ENCODE data around the gene TPGS1. TPM values are rescaled to one million over a fixed set of nuclear protein-coding genes. Genes with fewer than 3 reads are reported as not detected.

TPGS1 gene
- total and polyA plus RNA-seq, 2 donors from 2014 or later = 17.9 to 23.1 TPM

GRCh38 chr19:522726-523125 lies 15.4 kb downstream of the TPGS1 start:
- H3K9me3 ChIP-seq (ENCODE audit: control insufficient read depth in 2 of 3, insufficient read depth in 1 of 3, low read length in 3 of 3) = no peaks in the 10 kb centered on the region
- TF ChIP-seq CTCF (IDR thresholded peaks at IDR 0.05; ENCODE audit: borderline replicate concordance, extremely low read depth, insufficient read depth) = no peak
- FAIRE-seq (no peak), DNase-seq (no peak)
- no peaks in the 10 kb centered on the region for H3K4me1 ChIP-seq (ENCODE audit: control insufficient read depth in 2 of 3, insufficient read depth in 2 of 3, low read depth in 1 of 3, low read length in 3 of 3)
- H3K9ac ChIP-seq (ENCODE audit: low read length in 3 of 3) = no peak overlapping the region
- H3K36me3 ChIP-seq (ENCODE audit: control insufficient read depth in 2 of 3, insufficient read depth in 3 of 3, low read length in 3 of 3) = no peaks in the 10 kb centered on the region
- no peak overlapping the region for H3K27ac ChIP-seq (ENCODE audit: low read depth in 2 of 2, low read length in 2 of 2)
- no peaks in the 10 kb centered on the region for H3K27me3 ChIP-seq (ENCODE audit: control insufficient read depth, insufficient read depth, low read length)
- intact Hi-C loops (cut with DNase I) = no loop called here
- no peak overlapping the region for H3K4me3 ChIP-seq (ENCODE audit: low read length in 3 of 3)

GRCh38 chr19:524062-524674 lies 16.9 kb downstream of the TPGS1 start:
- TF ChIP-seq CTCF (IDR thresholded peaks at IDR 0.05; ENCODE audit: borderline replicate concordance, extremely low read depth, insufficient read depth) = no peak
- peak in 1 of 5 donors; percentile 81 for DNase-seq
- Histone ChIP-seq H3K9me3 (ENCODE audit: control insufficient read depth in 2 of 3, insufficient read depth in 1 of 3, low read length in 3 of 3) (no peaks in the 10 kb centered on the region), H3K27ac (ENCODE audit: low read depth in 2 of 2, low read length in 2 of 2) (no peak overlapping the region), H3K27me3 (ENCODE audit: control insufficient read depth, insufficient read depth, low read length) (no peaks in the 10 kb centered on the region), H3K36me3 (ENCODE audit: control insufficient read depth in 2 of 3, insufficient read depth in 3 of 3, low read length in 3 of 3) (no peaks in the 10 kb centered on the region), H3K9ac (ENCODE audit: low read length in 3 of 3) (no peak overlapping the region), H3K4me3 (ENCODE audit: low read length in 3 of 3) (no peak overlapping the region), H3K4me1 (ENCODE audit: control insufficient read depth in 2 of 3, insufficient read depth in 2 of 3, low read depth in 1 of 3, low read length in 3 of 3) (no peaks in the 10 kb centered on the region)
- FAIRE-seq = no peak
- intact Hi-C loops (cut with DNase I) = no loop called here

GRCh38 chr19:525029-525428 lies 17.7 kb downstream of the TPGS1 start:
- Histone ChIP-seq H3K4me1 (ENCODE audit: control insufficient read depth in 2 of 3, insufficient read depth in 2 of 3, low read depth in 1 of 3, low read length in 3 of 3) (no peaks in the 10 kb centered on the region), H3K27me3 (ENCODE audit: control insufficient read depth, insufficient read depth, low read length) (no peaks in the 10 kb centered on the region), H3K36me3 (ENCODE audit: control insufficient read depth in 2 of 3, insufficient read depth in 3 of 3, low read length in 3 of 3) (no peaks in the 10 kb centered on the region), H3K9ac (ENCODE audit: low read length in 3 of 3) (no peak overlapping the region), H3K27ac (ENCODE audit: low read depth in 2 of 2, low read length in 2 of 2) (no peak overlapping the region), H3K4me3 (ENCODE audit: low read length in 3 of 3) (no peak overlapping the region), H3K9me3 (ENCODE audit: control insufficient read depth in 2 of 3, insufficient read depth in 1 of 3, low read length in 3 of 3) (no peaks in the 10 kb centered on the region)
- DNase-seq (peak in 1 of 5 donors; percentile 80), FAIRE-seq (no peak)
- intact Hi-C loops (cut with DNase I) = no loop called here
- no peak for TF ChIP-seq CTCF (IDR thresholded peaks at IDR 0.05; ENCODE audit: borderline replicate concordance, extremely low read depth, insufficient read depth)

Data from kidney (tissue), 14 donors.